Measurements from ENCODE around the gene DGUOK. TPM values are rescaled to one million over a fixed set of nuclear protein-coding genes. Genes with fewer than 3 reads are reported as not detected.

The DGUOK gene
- total RNA-seq, 1 experiment from 2014 or later, result 70.7 TPM

DNA sequence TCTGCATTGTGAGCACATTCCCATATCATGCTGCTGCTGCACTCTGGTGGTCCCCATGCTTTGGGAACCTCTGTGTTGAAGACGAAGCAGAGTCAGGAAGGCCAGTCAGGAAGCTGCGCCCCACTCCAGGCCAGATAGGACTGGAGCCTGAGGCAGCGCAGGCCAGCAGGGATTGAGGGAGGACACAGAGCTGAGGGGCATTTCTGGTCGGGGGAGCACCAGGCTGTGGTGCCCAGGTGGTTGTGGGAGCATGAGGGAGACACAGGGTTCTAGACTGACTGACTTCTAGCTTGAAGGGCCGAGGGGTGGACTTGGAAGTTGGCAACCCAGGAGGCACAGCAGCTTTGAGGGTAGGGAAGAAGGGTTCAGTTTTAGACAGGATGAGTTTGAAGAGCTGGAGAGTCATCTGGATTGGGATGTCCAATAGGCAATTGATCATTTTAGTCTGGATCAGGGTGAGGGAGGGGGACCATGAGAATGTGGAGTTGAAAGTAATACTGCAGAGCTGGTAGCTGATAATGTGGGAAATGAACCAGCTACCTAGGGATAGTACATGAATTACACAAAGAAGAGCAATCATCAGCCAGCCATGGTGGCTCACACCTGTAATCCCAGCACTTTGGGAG lies 35.3 kb upstream of the DGUOK start:
- Histone ChIP-seq H3K36me3 (ENCODE audit: control insufficient read depth, insufficient read depth, low read length) (no peaks in the 10 kb centered on the region), H3K9me3 (no peaks in the 10 kb centered on the region), H3K4me3 (ENCODE audit: low read depth, low read length) (no peak overlapping the region), H3K27me3 (replicated peaks; ENCODE audit: control insufficient read depth, insufficient read depth, low read length) (no peaks in the 10 kb centered on the region), H3K4me1 (no peaks in the 10 kb centered on the region)
- Mint-ChIP-seq H3K27me3 (ENCODE audit: insufficient read depth, unreplicated experiment) (peaks cover 8% of the 10 kb centered on the region), H3K36me3 (ENCODE audit: insufficient read depth, unreplicated experiment) (no peaks in the 10 kb centered on the region), H3K27ac (ENCODE audit: unreplicated experiment) (no peak overlapping the region), H3K4me1 (ENCODE audit: low read depth, unreplicated experiment) (no peaks in the 10 kb centered on the region), H3K4me3 (ENCODE audit: unreplicated experiment) (no peak overlapping the region), H3K9me3 (ENCODE audit: unreplicated experiment) (no peaks in the 10 kb centered on the region)
- intact Hi-C loops (cut with micrococcal nuclease; ENCODE audit: unreplicated experiment), result no loop called here
- POLR2A ChIA-PET, result no interaction called here
- TF ChIP-seq, protein P1, sequence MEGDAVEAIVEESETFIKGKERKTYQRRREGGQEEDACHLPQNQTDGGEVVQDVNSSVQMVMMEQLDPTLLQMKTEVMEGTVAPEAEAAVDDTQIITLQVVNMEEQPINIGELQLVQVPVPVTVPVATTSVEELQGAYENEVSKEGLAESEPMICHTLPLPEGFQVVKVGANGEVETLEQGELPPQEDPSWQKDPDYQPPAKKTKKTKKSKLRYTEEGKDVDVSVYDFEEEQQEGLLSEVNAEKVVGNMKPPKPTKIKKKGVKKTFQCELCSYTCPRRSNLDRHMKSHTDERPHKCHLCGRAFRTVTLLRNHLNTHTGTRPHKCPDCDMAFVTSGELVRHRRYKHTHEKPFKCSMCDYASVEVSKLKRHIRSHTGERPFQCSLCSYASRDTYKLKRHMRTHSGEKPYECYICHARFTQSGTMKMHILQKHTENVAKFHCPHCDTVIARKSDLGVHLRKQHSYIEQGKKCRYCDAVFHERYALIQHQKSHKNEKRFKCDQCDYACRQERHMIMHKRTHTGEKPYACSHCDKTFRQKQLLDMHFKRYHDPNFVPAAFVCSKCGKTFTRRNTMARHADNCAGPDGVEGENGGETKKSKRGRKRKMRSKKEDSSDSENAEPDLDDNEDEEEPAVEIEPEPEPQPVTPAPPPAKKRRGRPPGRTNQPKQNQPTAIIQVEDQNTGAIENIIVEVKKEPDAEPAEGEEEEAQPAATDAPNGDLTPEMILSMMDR (IDR thresholded peaks at IDR 0.05; ENCODE audit: insufficient read depth in 1 of 2, low read depth in 1 of 2, low read length in 1 of 2, severe bottlenecking in 1 of 2, unreplicated experiment in 1 of 2), result no peak
- BruUV-seq (replicated peaks), result no TSS peak
- no peak for DNase-seq
- CTCF ChIA-PET, result interaction anchor here (0.7 kb wide), 1 partner anchor 64 kb away, joined by 3 read pairs; no protein-coding TSS in a partner anchor

DNA sequence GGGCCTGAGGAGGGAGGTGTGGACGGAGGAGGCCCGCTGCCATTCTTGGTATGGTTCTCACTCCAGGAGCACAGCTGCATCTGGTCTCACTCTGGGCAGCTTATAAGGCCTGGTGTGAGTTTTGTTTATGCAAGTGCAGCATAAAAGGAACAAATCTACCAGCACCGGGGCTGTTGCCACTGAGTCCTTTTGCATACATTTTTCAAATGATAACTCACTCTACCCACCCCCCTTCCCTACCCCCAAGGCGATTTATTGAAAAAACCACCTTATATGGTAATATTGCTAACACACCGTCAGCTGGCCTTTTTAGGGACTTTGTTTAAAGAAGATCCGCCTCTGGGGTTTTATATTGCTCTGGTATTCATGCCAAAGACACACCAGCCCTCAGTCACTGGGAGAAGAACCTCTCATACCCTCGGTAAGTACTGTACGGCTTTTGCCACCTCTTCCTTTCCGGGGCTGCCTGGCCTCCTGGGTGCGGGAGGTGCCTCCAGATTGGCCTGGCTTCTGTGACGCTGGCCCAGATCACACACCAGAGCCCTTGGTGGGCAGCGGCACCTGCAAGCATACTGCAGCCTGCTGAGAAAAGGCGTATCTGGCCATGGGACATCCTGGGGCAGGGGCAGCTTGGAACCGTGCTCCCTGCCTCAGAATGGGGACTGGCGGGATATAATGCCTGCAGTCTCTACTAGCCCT lies 33.9 kb upstream of the DGUOK start, which contains the start of gene ACTG2:
ACTG2 (plus strand) TSS at position 378 of the 699 bp plus-strand sequence. CDS start 8,304 bp downstream, outside the sequence.
- no TSS peak for BruUV-seq (replicated peaks)
- CTCF ChIA-PET, result no interaction called here
- Mint-ChIP-seq H3K4me1 (ENCODE audit: low read depth, unreplicated experiment) (no peaks in the 10 kb centered on the region), H3K27ac (ENCODE audit: unreplicated experiment) (no peak within 1 kb of the TSS), H3K9me3 (ENCODE audit: unreplicated experiment) (no peaks in the 10 kb centered on the region), H3K27me3 (ENCODE audit: insufficient read depth, unreplicated experiment) (peaks cover 6% of the 10 kb centered on the region), H3K36me3 (ENCODE audit: insufficient read depth, unreplicated experiment) (no peaks in the 10 kb centered on the region), H3K4me3 (ENCODE audit: unreplicated experiment) (no peak within 1 kb of the TSS)
- no peak for DNase-seq
- Histone ChIP-seq H3K9me3 (no peaks in the 10 kb centered on the region), H3K4me1 (no peaks in the 10 kb centered on the region), H3K36me3 (ENCODE audit: control insufficient read depth, insufficient read depth, low read length) (no peaks in the 10 kb centered on the region), H3K4me3 (ENCODE audit: low read depth, low read length) (no peak within 1 kb of the TSS), H3K27me3 (replicated peaks; ENCODE audit: control insufficient read depth, insufficient read depth, low read length) (no peaks in the 10 kb centered on the region)
- intact Hi-C loops (cut with micrococcal nuclease; ENCODE audit: unreplicated experiment), result no loop called here
- POLR2A ChIA-PET, result no interaction called here
- TF ChIP-seq, protein P1 (IDR thresholded peaks at IDR 0.05; ENCODE audit: insufficient read depth in 1 of 2, low read depth in 1 of 2, low read length in 1 of 2, severe bottlenecking in 1 of 2, unreplicated experiment in 1 of 2), result no peak

DNA sequence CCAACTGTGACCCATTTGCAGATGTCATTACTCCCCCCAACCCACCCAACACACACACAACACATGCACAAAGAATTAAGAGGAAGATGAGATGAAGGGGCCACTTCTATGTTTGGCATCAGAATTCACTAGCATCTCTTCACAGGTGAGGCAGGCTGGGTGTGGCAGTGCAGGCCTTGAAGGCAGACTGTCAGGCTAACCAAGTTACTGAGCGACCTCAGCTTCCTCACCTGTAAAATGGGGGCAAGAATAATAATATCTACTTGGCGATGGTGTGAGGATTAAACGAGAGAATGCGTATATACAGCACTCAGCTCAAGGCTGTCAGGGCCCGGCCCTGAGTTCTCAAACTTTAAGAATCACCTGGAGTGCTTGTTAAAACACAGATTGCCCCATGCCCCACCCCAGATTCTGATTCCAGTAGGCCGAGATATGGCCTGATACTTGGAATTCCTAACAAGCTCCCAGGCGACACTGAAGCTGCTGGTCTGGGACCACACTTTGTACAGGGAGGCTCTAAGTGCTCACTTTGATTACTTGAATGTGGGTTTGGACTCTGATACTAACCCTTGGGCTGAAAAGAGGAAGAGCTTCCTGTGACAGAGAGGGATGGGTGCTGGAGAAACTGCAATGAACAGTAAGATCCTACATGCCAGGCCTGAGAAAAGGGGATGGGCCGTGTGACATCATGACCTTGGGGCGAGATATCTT lies 32.8 kb upstream of the DGUOK start:
- no peaks in the 10 kb centered on the region for H3K9me3 ChIP-seq
- H3K36me3 ChIP-seq (ENCODE audit: control insufficient read depth, insufficient read depth, low read length), result no peaks in the 10 kb centered on the region
- H3K27me3 ChIP-seq (replicated peaks; ENCODE audit: control insufficient read depth, insufficient read depth, low read length), result no peaks in the 10 kb centered on the region
- Mint-ChIP-seq H3K27ac (ENCODE audit: unreplicated experiment) (peak overlapping the region; percentile 9), H3K4me1 (ENCODE audit: low read depth, unreplicated experiment) (no peaks in the 10 kb centered on the region), H3K4me3 (ENCODE audit: unreplicated experiment) (no peak overlapping the region), H3K36me3 (ENCODE audit: insufficient read depth, unreplicated experiment) (no peaks in the 10 kb centered on the region), H3K27me3 (ENCODE audit: insufficient read depth, unreplicated experiment) (peaks cover 2% of the 10 kb centered on the region), H3K9me3 (ENCODE audit: unreplicated experiment) (no peaks in the 10 kb centered on the region)
- H3K4me1 ChIP-seq, result no peaks in the 10 kb centered on the region
- BruUV-seq (replicated peaks), result no TSS peak
- no peak overlapping the region for H3K4me3 ChIP-seq (ENCODE audit: low read depth, low read length)
- no peak for DNase-seq
- ChIA-PET CTCF (no interaction called here), POLR2A (interaction anchor here (0.5 kb wide), 1 partner anchor 98 kb away, joined by 4 read pairs; no protein-coding TSS in a partner anchor)
- TF ChIP-seq, protein P1 (IDR thresholded peaks at IDR 0.05; ENCODE audit: insufficient read depth in 1 of 2, low read depth in 1 of 2, low read length in 1 of 2, severe bottlenecking in 1 of 2, unreplicated experiment in 1 of 2), result no peak
- intact Hi-C loops (cut with micrococcal nuclease; ENCODE audit: unreplicated experiment), result no loop called here
